Testis (tissue), 2 donors: ENCODE measurements around the gene DDX23.

ENCODE experiments used
- CTCF ChIP-seq, 3 experiments: fragments of 450-650 bp in 2 of 3; fragments of 200-600 bp in 1 of 3; sonication (generic) in 1 of 3; IDR thresholded peaks; one replicate each; pipeline ENCODE4 v1.5.1; 2016 to 2019; ENCODE audit warnings: antibody characterized with exemption in 3 of 3, mild to moderate bottlenecking in 2 of 3, moderate library complexity in 1 of 3
- POLR2A ChIP-seq: fragments of 450-650 bp; IDR thresholded peaks from one replicate; pipeline ENCODE4 v1.6.1; 2017; ENCODE audit warnings: antibody characterized with exemption, mild to moderate bottlenecking, moderate library complexity

- no peak for TF ChIP-seq CTCF (IDR thresholded peaks at IDR 0.05)
- no peak for TF ChIP-seq POLR2A
Observed at GRCh38 chr12:48813465-48814261, 38.3 kb downstream of the DDX23 start.
